HL-60 (cell line): ENCODE results near the gene IQGAP1.

ENCODE experiments used
- CTCF ChIP-seq: IDR thresholded peaks from one replicate; pipeline ENCODE4 v1.5.1; 2011; ENCODE audit warnings: low read length, control low read depth, inconsistent platforms; ENCODE audit not compliant: insufficient read depth
- GABPA ChIP-seq: IDR thresholded peaks from 2 replicates; pipeline ENCODE4 v1.6.1; 2012; ENCODE audit warnings: low read depth
- POLR2AphosphoS5 ChIP-seq: IDR thresholded peaks from 2 replicates; pipeline ENCODE4 v1.6.1; 2012; ENCODE audit warnings: low read depth
- REST ChIP-seq: IDR thresholded peaks from 2 replicates; pipeline ENCODE4 v1.6.1; 2012; ENCODE audit warnings: low read depth; ENCODE audit not compliant: insufficient replicate concordance
- SPI1 ChIP-seq: IDR thresholded peaks from 2 replicates; pipeline ENCODE4 v1.6.1; 2012; ENCODE audit warnings: low read depth, mild to moderate bottlenecking, borderline replicate concordance

- TF ChIP-seq CTCF (no peak), REST (no peak), GABPA (no peak), POLR2AphosphoS5 (no peak), SPI1 (no peak)
Observed at GRCh38 chr15:90512981-90513380, 124.9 kb downstream of the IQGAP1 start.
